Type B pancreatic cell (in vitro differentiated cells): ENCODE data around the gene FTL. TPM values are rescaled to one million over a fixed set of nuclear protein-coding genes. Genes with fewer than 3 reads are reported as not detected.

Source experiments
- DNase-seq: peaks from one replicate; pipeline ENCODE4 v3.0.0; 2021; ENCODE audit warnings: mixed read lengths; ENCODE audit not compliant: unreplicated experiment; ENCODE audit errors: extremely low spot score
- H3K27ac Mint-ChIP-seq: 2 replicates; pipeline ENCODE4 v1.8.0; 2021; ENCODE audit warnings: mild to moderate bottlenecking, mixed read lengths
- H3K27me3 Mint-ChIP-seq: 2 replicates; pipeline ENCODE4 v1.8.0; 2021; ENCODE audit warnings: mixed read lengths
- H3K36me3 Mint-ChIP-seq: 2 replicates; pipeline ENCODE4 v1.8.0; 2021; ENCODE audit warnings: mixed read lengths
- H3K4me1 Mint-ChIP-seq: one replicate; pipeline ENCODE4 v1.8.0; 2021; ENCODE audit warnings: mixed read lengths; ENCODE audit not compliant: unreplicated experiment
- H3K4me3 Mint-ChIP-seq: 2 replicates; pipeline ENCODE4 v1.8.0; 2021; ENCODE audit warnings: mild to moderate bottlenecking, mixed read lengths
- H3K9me3 Mint-ChIP-seq: 2 replicates; pipeline ENCODE4 v1.8.0; 2021; ENCODE audit warnings: mixed read lengths
- CTCF ChIP-seq: fragments of 200-600 bp; sonication (generic); conservative IDR thresholded peaks from 2 replicates; pipeline ENCODE4 v1.5.0; 2021; ENCODE audit warnings: antibody characterized with exemption, mild to moderate bottlenecking
- total RNA-seq: library from RNA; stranded (reverse); gene quantifications from 2 replicates; pipeline ENCODE4 v1.2.1, GENCODE V29; 2021; ENCODE audit warnings: low replicate concordance

FTL gene
- total RNA-seq, 1 donor from 2014 or later = 1,657 TPM

GRCh38 chr19:48989701-48990291, 24.7 kb downstream of the FTL start:
- Mint-ChIP-seq H3K27ac (peak overlapping the region; percentile 77), H3K27me3 (no peaks in the 10 kb centered on the region), H3K4me1 (peaks cover 20% of the 10 kb centered on the region), H3K4me3 (peak overlapping the region; percentile 47), H3K36me3 (peaks cover 23% of the 10 kb centered on the region), H3K9me3 (no peaks in the 10 kb centered on the region)
- no peak for DNase-seq
- no peak for TF ChIP-seq CTCF

- no peaks in the 10 kb centered on the region for H3K9me3 Mint-ChIP-seq
- peak overlapping the region; percentile 21 for H3K4me3 Mint-ChIP-seq
- peak overlapping the region; percentile 77 for H3K27ac Mint-ChIP-seq
Observed at GRCh38 chr19:48990400-48990799, 25.3 kb downstream of the FTL start.

GRCh38 chr19:48991011-48991609, 26.0 kb downstream of the FTL start:
- Mint-ChIP-seq H3K27me3 (no peaks in the 10 kb centered on the region), H3K4me1 (peaks cover 26% of the 10 kb centered on the region), H3K9me3 (no peaks in the 10 kb centered on the region), H3K27ac (peak overlapping the region; percentile 77), H3K36me3 (peaks cover 23% of the 10 kb centered on the region), H3K4me3 (no peak overlapping the region)
- no peak for TF ChIP-seq CTCF
- no peak for DNase-seq

More at GRCh38 chr19:48990400-48990799, 25.3 kb downstream of the FTL start:
- DNase-seq = no peak
- Mint-ChIP-seq H3K27me3 (no peaks in the 10 kb centered on the region), H3K36me3 (peaks cover 23% of the 10 kb centered on the region), H3K4me1 (peaks cover 26% of the 10 kb centered on the region)
- TF ChIP-seq CTCF = no peak

GRCh38 chr19:48991873-48992580, 26.9 kb downstream of the FTL start:
- peak overlapping the region; percentile 100 for H3K27ac Mint-ChIP-seq
- DNase-seq = no peak
- peak overlapping the region; percentile 99 for H3K4me3 Mint-ChIP-seq
- H3K27me3 Mint-ChIP-seq = no peaks in the 10 kb centered on the region
- peaks cover 26% of the 10 kb centered on the region for H3K4me1 Mint-ChIP-seq
- no peak for TF ChIP-seq CTCF
- H3K9me3 Mint-ChIP-seq = no peaks in the 10 kb centered on the region
- peaks cover 23% of the 10 kb centered on the region for H3K36me3 Mint-ChIP-seq

GRCh38 chr19:48992581-48993174, 27.6 kb downstream of the FTL start:
- DNase-seq = no peak
- peak overlapping the region; percentile 99 for H3K4me3 Mint-ChIP-seq
- no peaks in the 10 kb centered on the region for H3K9me3 Mint-ChIP-seq
- peak overlapping the region; percentile 100 for H3K27ac Mint-ChIP-seq
- no peaks in the 10 kb centered on the region for H3K27me3 Mint-ChIP-seq
- peaks cover 20% of the 10 kb centered on the region for H3K36me3 Mint-ChIP-seq
- no peak for TF ChIP-seq CTCF
- peaks cover 26% of the 10 kb centered on the region for H3K4me1 Mint-ChIP-seq
